ENCODE measurements around the gene STOX2.

Gene STOX2

GRCh38 chr4:183861426-183861825, 43.7 kb upstream of the STOX2 start:
- CTCF ChIA-PET = no interaction called here
- POLR2A ChIA-PET = no interaction called here
- no peak for TF ChIP-seq CTCF (IDR thresholded peaks at IDR 0.05; ENCODE audit: insufficient read depth, low read length, missing control alignments)

GRCh38 chr4:183863155-183863825, 41.8 kb upstream of the STOX2 start:
- no peak for TF ChIP-seq CTCF (IDR thresholded peaks at IDR 0.05; ENCODE audit: insufficient read depth, low read length, missing control alignments)
- no peak for DNase-seq (ENCODE audit: low read depth, low spot score)
- CTCF ChIA-PET = no interaction called here
- POLR2A ChIA-PET = no interaction called here
- no peak overlapping the region for H3K4me3 ChIP-seq (ENCODE audit: low read depth, low read length)

More at GRCh38 chr4:183861426-183861825, 43.7 kb upstream of the STOX2 start:
- DNase-seq (ENCODE audit: low read depth, low spot score) = no peak
- no peak overlapping the region for H3K4me3 ChIP-seq (ENCODE audit: low read depth, low read length)

- ChIA-PET POLR2A (no interaction called here), CTCF (interaction anchor here (1.1 kb wide), 1 partner anchor 301 kb away, joined by 3 read pairs; no protein-coding TSS in a partner anchor)
- H3K4me3 ChIP-seq (ENCODE audit: low read depth, low read length) = no peak overlapping the region
- no peak for DNase-seq (ENCODE audit: low read depth, low spot score)
- TF ChIP-seq CTCF (IDR thresholded peaks at IDR 0.05; ENCODE audit: insufficient read depth, low read length, missing control alignments) = no peak
These were observed 37.9 kb upstream of the STOX2 start for GRCh38 chr4:183867247-183867646.

- TF ChIP-seq CTCF (IDR thresholded peaks at IDR 0.05; ENCODE audit: insufficient read depth, low read length, missing control alignments) = no peak
- H3K4me3 ChIP-seq (ENCODE audit: low read depth, low read length) = no peak overlapping the region
- ChIA-PET CTCF (no interaction called here), POLR2A (no interaction called here)
- no peak for DNase-seq (ENCODE audit: low read depth, low spot score)
These were observed 34.1 kb upstream of the STOX2 start for GRCh38 chr4:183870997-183871396.

- CTCF ChIA-PET = no interaction called here
- no peak for TF ChIP-seq CTCF (IDR thresholded peaks at IDR 0.05; ENCODE audit: insufficient read depth, low read length, missing control alignments)
- no peak for DNase-seq (ENCODE audit: low read depth, low spot score)
- POLR2A ChIA-PET = no interaction called here
- no peak overlapping the region for H3K4me3 ChIP-seq (ENCODE audit: low read depth, low read length)
These were observed 33.5 kb upstream of the STOX2 start for GRCh38 chr4:183871581-183871980.

- ChIA-PET CTCF (interaction anchor here (0.6 kb wide), 1 partner anchor 687 kb away, joined by 4 read pairs; no protein-coding TSS in a partner anchor), POLR2A (no interaction called here)
- no peak for TF ChIP-seq CTCF (IDR thresholded peaks at IDR 0.05; ENCODE audit: insufficient read depth, low read length, missing control alignments)
- no peak for DNase-seq (ENCODE audit: low read depth, low spot score)
- H3K4me3 ChIP-seq (ENCODE audit: low read depth, low read length) = no peak overlapping the region
These were observed 32.6 kb upstream of the STOX2 start for GRCh38 chr4:183872531-183872930.

Measured in AG04449 (cell line).